HG03432 (cell line): ENCODE results near the gene PLG.
"Not testable (repeated sequence)": the region's sequence is repeated elsewhere in the genome, so short reads cannot be mapped to it uniquely, and the experiment has no call there.

ENCODE experiments used
- ATAC-seq: cut with Tn5 transposase; IDR thresholded peaks from one replicate; pipeline ENCODE4 v1.9.1; 2021; ENCODE audit warnings: mild to moderate bottlenecking, moderate library complexity; ENCODE audit not compliant: unreplicated experiment

PLG gene

GRCh38 chr6:160697826-160698225 is 4.2 kb upstream of the PLG start:
- no peak for ATAC-seq

- ATAC-seq = not testable (repeated sequence)
Observed at GRCh38 chr6:160704688-160705087, 2.6 kb downstream of the PLG start.

- ATAC-seq = not testable (repeated sequence)
Observed at GRCh38 chr6:160708993-160709392, 6.9 kb downstream of the PLG start.

GRCh38 chr6:160714731-160715316 is 12.8 kb downstream of the PLG start:
- no peak for ATAC-seq

- no peak for ATAC-seq
Observed at GRCh38 chr6:160730911-160731310, 28.9 kb downstream of the PLG start.

- ATAC-seq = peak; percentile 77
Observed at GRCh38 chr6:160733050-160733646, 31.1 kb downstream of the PLG start.

- ATAC-seq = no peak
Observed at GRCh38 chr6:160734627-160735026, 32.6 kb downstream of the PLG start.

- peak; percentile 73 for ATAC-seq
Observed at GRCh38 chr6:160735523-160735922, 33.5 kb downstream of the PLG start.

GRCh38 chr6:160737934-160738333 is 35.9 kb downstream of the PLG start:
- ATAC-seq = no peak

- no peak for ATAC-seq
Observed at GRCh38 chr6:160739955-160740354, 37.9 kb downstream of the PLG start.

GRCh38 chr6:160741012-160741411 is 39.0 kb downstream of the PLG start:
- ATAC-seq = peak; percentile 98

- ATAC-seq = peak; percentile 53
Observed at GRCh38 chr6:160742090-160742489, 40.0 kb downstream of the PLG start.

- peak; percentile 92 for ATAC-seq
Observed at GRCh38 chr6:160750276-160750689, 48.2 kb downstream of the PLG start.

- ATAC-seq = not testable (repeated sequence)
Observed at GRCh38 chr6:160753211-160753610, 51.2 kb downstream of the PLG start.

- ATAC-seq = no peak
Observed at GRCh38 chr6:160755165-160755564, 53.1 kb downstream of the PLG start.

GRCh38 chr6:160756021-160756420 is 54.0 kb downstream of the PLG start:
- no peak for ATAC-seq

- ATAC-seq = no peak
Observed at GRCh38 chr6:160756871-160757270, 54.8 kb downstream of the PLG start.

- no peak for ATAC-seq
Observed at GRCh38 chr6:160764847-160765246, 62.8 kb downstream of the PLG start.

GRCh38 chr6:160765412-160765811 is 63.4 kb downstream of the PLG start:
- no peak for ATAC-seq

GRCh38 chr6:160766657-160766988 is 64.6 kb downstream of the PLG start:
- no peak for ATAC-seq

GRCh38 chr6:160766989-160767646 is 65.1 kb downstream of the PLG start:
- peak; percentile 97 for ATAC-seq

GRCh38 chr6:160767647-160768019 is 65.6 kb downstream of the PLG start:
- ATAC-seq = peak; percentile 18

- ATAC-seq = no peak
Observed at GRCh38 chr6:160768101-160768500, 66.1 kb downstream of the PLG start.
